K562 treated with DMSO at 1 percent for 4 hours (cell line): ENCODE measurements around the gene ANO6. TPM values are rescaled to one million over a fixed set of nuclear protein-coding genes. Genes with fewer than 3 reads are reported as not detected.

Source experiments
- total RNA-seq: library from RNA; unstranded; fragments of 300-600 nt; gene quantifications from 2 replicates; pipeline ENCODE4 v1.2.3, GENCODE V29; 2022; ENCODE audit not compliant: insufficient read depth

ANO6 gene, protein sequence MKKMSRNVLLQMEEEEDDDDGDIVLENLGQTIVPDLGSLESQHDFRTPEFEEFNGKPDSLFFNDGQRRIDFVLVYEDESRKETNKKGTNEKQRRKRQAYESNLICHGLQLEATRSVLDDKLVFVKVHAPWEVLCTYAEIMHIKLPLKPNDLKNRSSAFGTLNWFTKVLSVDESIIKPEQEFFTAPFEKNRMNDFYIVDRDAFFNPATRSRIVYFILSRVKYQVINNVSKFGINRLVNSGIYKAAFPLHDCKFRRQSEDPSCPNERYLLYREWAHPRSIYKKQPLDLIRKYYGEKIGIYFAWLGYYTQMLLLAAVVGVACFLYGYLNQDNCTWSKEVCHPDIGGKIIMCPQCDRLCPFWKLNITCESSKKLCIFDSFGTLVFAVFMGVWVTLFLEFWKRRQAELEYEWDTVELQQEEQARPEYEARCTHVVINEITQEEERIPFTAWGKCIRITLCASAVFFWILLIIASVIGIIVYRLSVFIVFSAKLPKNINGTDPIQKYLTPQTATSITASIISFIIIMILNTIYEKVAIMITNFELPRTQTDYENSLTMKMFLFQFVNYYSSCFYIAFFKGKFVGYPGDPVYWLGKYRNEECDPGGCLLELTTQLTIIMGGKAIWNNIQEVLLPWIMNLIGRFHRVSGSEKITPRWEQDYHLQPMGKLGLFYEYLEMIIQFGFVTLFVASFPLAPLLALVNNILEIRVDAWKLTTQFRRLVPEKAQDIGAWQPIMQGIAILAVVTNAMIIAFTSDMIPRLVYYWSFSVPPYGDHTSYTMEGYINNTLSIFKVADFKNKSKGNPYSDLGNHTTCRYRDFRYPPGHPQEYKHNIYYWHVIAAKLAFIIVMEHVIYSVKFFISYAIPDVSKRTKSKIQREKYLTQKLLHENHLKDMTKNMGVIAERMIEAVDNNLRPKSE
- total RNA-seq: 16.0 and 16.5 TPM in 2 replicates

DNA sequence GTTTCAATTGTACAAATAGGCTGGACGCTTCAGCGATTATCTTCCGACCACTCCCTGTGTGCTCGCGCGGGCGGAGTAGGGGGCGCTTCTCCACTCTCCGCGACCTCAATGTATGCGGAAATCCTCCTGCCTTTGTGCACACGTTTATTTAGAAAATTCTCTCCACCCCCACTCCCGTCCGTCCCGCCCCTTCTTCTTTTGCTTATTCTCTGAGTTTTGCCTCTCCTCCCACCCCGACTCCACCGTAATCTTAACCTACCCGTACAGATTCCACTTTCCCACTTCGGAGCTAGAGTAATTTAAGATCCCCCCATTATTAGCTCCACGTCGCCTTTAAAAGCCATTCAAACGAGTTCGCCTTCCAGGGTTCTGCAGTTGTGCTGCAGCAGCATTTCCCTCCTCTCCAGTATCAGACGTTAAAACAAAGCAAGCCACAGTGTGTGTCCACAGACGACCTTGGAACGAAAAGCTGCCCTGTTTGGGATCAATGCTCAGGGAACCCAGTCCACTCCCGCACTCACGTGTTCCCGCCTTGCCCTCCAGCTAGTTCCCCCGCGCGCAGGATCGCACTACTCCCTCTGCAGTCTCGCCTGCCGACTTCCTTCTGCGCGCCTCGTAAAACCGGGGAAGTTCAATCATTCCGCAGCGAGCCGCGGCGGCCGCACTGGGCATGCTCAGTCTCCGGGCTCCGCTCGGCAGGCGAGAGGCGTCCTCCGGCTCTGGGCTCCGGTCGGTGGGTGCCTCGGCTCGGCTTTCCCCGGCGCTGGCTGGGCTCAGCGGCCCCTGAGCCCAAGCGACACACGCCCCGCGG, at the start of gene ANO6:
ANO6 (plus strand) TSS at position 677 of the 811 bp plus-strand sequence. CDS start 227 bp downstream, outside the sequence.

Other genes starting within 250 kb of the ANO6 start
- gene DBX2, start 165.0 kb upstream of the ANO6 start, total RNA-seq: not detected in 2 replicates